NK-92 treated with Interleukin-12 subunit alpha and Interleukin-12 subunit beta, amount 100 ng/mL, for 24 hours (cell line): ENCODE results near the gene RGS7.
"Not testable (repeated sequence)": the region's sequence is repeated elsewhere in the genome, so short reads cannot be mapped to it uniquely, and the experiment has no call there.

ENCODE experiments used
- DNase-seq: peaks from one replicate; lab custom pipeline; 2025; lab: John Stamatoyannopoulos, UW

Gene RGS7

GRCh38 chr1:241139047-241139446 lies 218.0 kb downstream of the RGS7 start:
- DNase-seq: no peak

GRCh38 chr1:241138248-241138647 lies 218.8 kb downstream of the RGS7 start:
- DNase-seq: no peak

- DNase-seq: no peak
Measured at GRCh38 chr1:241136389-241136788, 220.6 kb downstream of the RGS7 start.

- no peak for DNase-seq
Measured at GRCh38 chr1:241131636-241132194, 225.3 kb downstream of the RGS7 start.

- DNase-seq: no peak
Measured at GRCh38 chr1:241130881-241131280, 226.1 kb downstream of the RGS7 start.

- DNase-seq: no peak
Measured at GRCh38 chr1:241129207-241129960, 227.6 kb downstream of the RGS7 start.

GRCh38 chr1:241125286-241125685 lies 231.7 kb downstream of the RGS7 start:
- DNase-seq: no peak

- no peak for DNase-seq
Measured at GRCh38 chr1:241118049-241118448, 239.0 kb downstream of the RGS7 start.

- DNase-seq: no peak
Measured at GRCh38 chr1:241115784-241116183, 241.2 kb downstream of the RGS7 start.

- DNase-seq: no peak
Measured at GRCh38 chr1:241114699-241115233, 242.2 kb downstream of the RGS7 start.

- DNase-seq: no peak
Measured at GRCh38 chr1:241113557-241113956, 243.4 kb downstream of the RGS7 start.

GRCh38 chr1:241109039-241109438 lies 248.0 kb downstream of the RGS7 start:
- no peak for DNase-seq

GRCh38 chr1:241105147-241105546 lies 251.9 kb downstream of the RGS7 start:
- no peak for DNase-seq

GRCh38 chr1:241102664-241103063 lies 254.3 kb downstream of the RGS7 start:
- DNase-seq: no peak

- DNase-seq: no peak
Measured at GRCh38 chr1:241101622-241102021, 255.4 kb downstream of the RGS7 start.

- no peak for DNase-seq
Measured at GRCh38 chr1:241097479-241097878, 259.5 kb downstream of the RGS7 start.

GRCh38 chr1:241096982-241097381 lies 260.0 kb downstream of the RGS7 start:
- no peak for DNase-seq

GRCh38 chr1:241095847-241096246 lies 261.2 kb downstream of the RGS7 start:
- DNase-seq: no peak

GRCh38 chr1:241090798-241091197 lies 266.2 kb downstream of the RGS7 start:
- DNase-seq: no peak

GRCh38 chr1:241089066-241089465 lies 267.9 kb downstream of the RGS7 start:
- not testable (repeated sequence) for DNase-seq

- not testable (repeated sequence) for DNase-seq
Measured at GRCh38 chr1:241088075-241088474, 268.9 kb downstream of the RGS7 start.

GRCh38 chr1:241086686-241087085 lies 270.3 kb downstream of the RGS7 start:
- no peak for DNase-seq

- no peak for DNase-seq
Measured at GRCh38 chr1:241083285-241083684, 273.7 kb downstream of the RGS7 start.

- no peak for DNase-seq
Measured at GRCh38 chr1:241081473-241081872, 275.5 kb downstream of the RGS7 start.
